PC-3 (cell line): ENCODE measurements around the gene FZD4. TPM values are rescaled to one million over a fixed set of nuclear protein-coding genes. Genes with fewer than 3 reads are reported as not detected.
"Not testable (repeated sequence)": the region's sequence is repeated elsewhere in the genome, so short reads cannot be mapped to it uniquely, and the experiment has no call there.

Source experiments
- ATAC-seq: fragments of 200-7000 bp; cut with Tn5 transposase; 2 replicates; pipeline ENCODE4 v1.9.1; 2020; ENCODE audit warnings: mild to moderate bottlenecking, moderate library complexity
- BruUV-seq: library from RNA; stranded (reverse); fragments of 400-500 nt; replicated peaks from 2 replicates; lab custom pipeline; 2021; lab: Mats Ljungman, UMichigan
- CTCF ChIA-PET: fragments of 300-600 bp; sonication (Branson Sonifier 250); formaldehyde crosslinking; loops from one replicate; lab custom pipeline; 2022; ENCODE audit warnings: antibody characterized with exemption; lab: Charles Lee
- POLR2A ChIA-PET: fragments of 300-600 bp; sonication (Branson Sonifier 250); formaldehyde crosslinking; loops from one replicate; lab custom pipeline; 2022; ENCODE audit warnings: antibody characterized with exemption; ENCODE audit not compliant: unreplicated experiment; lab: Charles Lee
- DNase-seq: peaks from one replicate; pipeline ENCODE4 v3.0.0-alpha.2; 2015
- H2AFZ ChIP-seq: fragments of 300-600 bp; sonication (generic); 2 replicates; pipeline ENCODE4 v1.6.0; 2016; ENCODE audit warnings: antibody characterized with exemption, low read length
- H3F3A ChIP-seq: fragments of 300-600 bp; sonication (generic); one replicate; pipeline ENCODE4 v1.6.0; 2017; ENCODE audit warnings: antibody characterized with exemption, low read length, control low read depth, mild to moderate bottlenecking; ENCODE audit not compliant: unreplicated experiment
- H3K27ac ChIP-seq: fragments of 300-600 bp; sonication (generic); 2 replicates; pipeline ENCODE4 v1.5.1; 2016; ENCODE audit warnings: mild to moderate bottlenecking, low read length
- H3K27me3 ChIP-seq: fragments of 300-600 bp; sonication (generic); 2 replicates; pipeline ENCODE4 v1.6.1; 2016; ENCODE audit warnings: low read length, mixed read lengths
- H3K36me3 ChIP-seq: fragments of 300-600 bp; sonication (generic); 2 replicates; pipeline ENCODE4 v1.6.1; 2016; ENCODE audit warnings: low read depth, mixed run types, low read length, mixed read lengths
- H3K4me1 ChIP-seq: fragments of 300-600 bp; sonication (generic); 2 replicates; pipeline ENCODE4 v1.5.1; 2016; ENCODE audit warnings: low read length; ENCODE audit not compliant: insufficient read depth
- H3K4me2 ChIP-seq: fragments of 300-600 bp; sonication (generic); 2 replicates; pipeline ENCODE4 v1.6.0; 2016; ENCODE audit warnings: low read length
- H3K4me3 ChIP-seq: fragments of 300-600 bp; sonication (generic); 2 replicates; pipeline ENCODE4 v1.5.1; 2016; ENCODE audit warnings: mild to moderate bottlenecking, low read length, mixed read lengths
- H3K79me2 ChIP-seq: fragments of 300-600 bp; sonication (generic); 2 replicates; pipeline ENCODE4 v1.6.1; 2017; ENCODE audit warnings: low read length, mixed read lengths
- H3K9ac ChIP-seq: fragments of 300-600 bp; sonication (generic); 2 replicates; pipeline ENCODE4 v1.6.0; 2016; ENCODE audit warnings: mild to moderate bottlenecking, low read length
- H3K9me2 ChIP-seq: fragments of 300-600 bp; sonication (generic); replicated peaks from 2 replicates; pipeline ENCODE4 v1.6.1; 2016; ENCODE audit warnings: mixed run types, low read length, mixed read lengths
- H3K9me3 ChIP-seq: fragments of 300-600 bp; sonication (generic); 2 replicates; pipeline ENCODE4 v1.6.1; 2016; ENCODE audit warnings: low read length, mixed read lengths
- H4K20me1 ChIP-seq: fragments of 300-600 bp; sonication (generic); 2 replicates; pipeline ENCODE4 v1.6.1; 2016; ENCODE audit warnings: low read length, mixed read lengths
- EZH2 ChIP-seq: fragments of 300-600 bp; sonication (generic); IDR thresholded peaks from one replicate; pipeline ENCODE4 v1.6.1; 2017; ENCODE audit warnings: antibody characterized with exemption, mild to moderate bottlenecking, low read length; ENCODE audit not compliant: unreplicated experiment
- EZH2phosphoT487 ChIP-seq: fragments of 300-600 bp; sonication (generic); IDR thresholded peaks from 2 replicates; pipeline ENCODE4 v1.6.1; 2018; ENCODE audit warnings: mild to moderate bottlenecking, antibody characterized with exemption, low read length, borderline replicate concordance
- intact Hi-C: fragments of 100-400 bp; cut with micrococcal nuclease; formaldehyde crosslinking; loops from 2 replicates; pipeline ENCODE4 v1.9.0; 2023
- total RNA-seq: library from RNA; depleted of rRNA; stranded (reverse); fragments of >200 nt; gene quantifications from 2 replicates; pipeline ENCODE4 v1.2.3, GENCODE V29; 2014
- TF ChIP-seq, protein P1 (sequence below): fragments of 300-600 bp; sonication (generic); conservative IDR thresholded peaks from 2 replicates; pipeline ENCODE4 v1.5.1; 2017; ENCODE audit warnings: antibody characterized with exemption, low read depth, mild to moderate bottlenecking, low read length

The FZD4 gene
- total RNA-seq, 1 experiment from 2014 or later = 17.7 TPM

DNA sequence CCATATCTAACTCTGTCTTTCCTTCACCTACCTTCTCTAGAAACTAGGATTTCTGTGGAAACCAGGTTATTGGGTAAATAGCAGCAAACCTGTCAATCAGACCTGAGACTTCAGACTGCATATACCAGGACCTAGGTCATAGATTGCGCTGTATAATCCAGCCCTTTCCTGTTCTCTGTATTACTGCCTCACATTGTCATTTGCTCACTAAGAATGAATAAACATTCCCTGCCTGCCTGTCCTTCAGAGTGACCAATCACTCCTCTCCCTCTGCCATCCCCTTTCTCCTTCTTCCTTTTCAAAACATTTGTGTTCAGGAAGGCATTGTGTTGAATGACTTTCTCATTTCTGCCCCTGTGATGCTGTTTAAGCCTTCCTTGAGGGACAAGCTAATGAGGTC is 14.1 kb upstream of the FZD4 start:
- ATAC-seq (no peak), DNase-seq (no peak)
- H3K9me3 ChIP-seq = peaks cover 4% of the 10 kb centered on the region; the same call in 1 of the 2 replicates
- no peaks in the 10 kb centered on the region for H3K27me3 ChIP-seq
- H3K27ac ChIP-seq = no peak overlapping the region
- H3K36me3 ChIP-seq = peaks cover 3% of the 10 kb centered on the region; the same call in 1 of the 2 replicates
- H3K4me3 ChIP-seq = no peak overlapping the region
- H3K4me2 ChIP-seq = no peak overlapping the region
- intact Hi-C loops = no loop called here
- H3K9me2 ChIP-seq = no peaks in the 10 kb centered on the region
- no peak overlapping the region for H3K9ac ChIP-seq
- H3K79me2 ChIP-seq = no peaks in the 10 kb centered on the region
- CTCF ChIA-PET = no interaction called here
- TF ChIP-seq, protein P1, sequence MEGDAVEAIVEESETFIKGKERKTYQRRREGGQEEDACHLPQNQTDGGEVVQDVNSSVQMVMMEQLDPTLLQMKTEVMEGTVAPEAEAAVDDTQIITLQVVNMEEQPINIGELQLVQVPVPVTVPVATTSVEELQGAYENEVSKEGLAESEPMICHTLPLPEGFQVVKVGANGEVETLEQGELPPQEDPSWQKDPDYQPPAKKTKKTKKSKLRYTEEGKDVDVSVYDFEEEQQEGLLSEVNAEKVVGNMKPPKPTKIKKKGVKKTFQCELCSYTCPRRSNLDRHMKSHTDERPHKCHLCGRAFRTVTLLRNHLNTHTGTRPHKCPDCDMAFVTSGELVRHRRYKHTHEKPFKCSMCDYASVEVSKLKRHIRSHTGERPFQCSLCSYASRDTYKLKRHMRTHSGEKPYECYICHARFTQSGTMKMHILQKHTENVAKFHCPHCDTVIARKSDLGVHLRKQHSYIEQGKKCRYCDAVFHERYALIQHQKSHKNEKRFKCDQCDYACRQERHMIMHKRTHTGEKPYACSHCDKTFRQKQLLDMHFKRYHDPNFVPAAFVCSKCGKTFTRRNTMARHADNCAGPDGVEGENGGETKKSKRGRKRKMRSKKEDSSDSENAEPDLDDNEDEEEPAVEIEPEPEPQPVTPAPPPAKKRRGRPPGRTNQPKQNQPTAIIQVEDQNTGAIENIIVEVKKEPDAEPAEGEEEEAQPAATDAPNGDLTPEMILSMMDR = no peak
- TF ChIP-seq EZH2phosphoT487 (no peak), EZH2 (no peak)
- no peaks in the 10 kb centered on the region for H3K4me1 ChIP-seq
- BruUV-seq = no TSS peak
- H4K20me1 ChIP-seq = no peaks in the 10 kb centered on the region
- H3F3A ChIP-seq = no peaks in the 10 kb centered on the region
- POLR2A ChIA-PET = no interaction called here
- H2AFZ ChIP-seq = no peak overlapping the region

DNA sequence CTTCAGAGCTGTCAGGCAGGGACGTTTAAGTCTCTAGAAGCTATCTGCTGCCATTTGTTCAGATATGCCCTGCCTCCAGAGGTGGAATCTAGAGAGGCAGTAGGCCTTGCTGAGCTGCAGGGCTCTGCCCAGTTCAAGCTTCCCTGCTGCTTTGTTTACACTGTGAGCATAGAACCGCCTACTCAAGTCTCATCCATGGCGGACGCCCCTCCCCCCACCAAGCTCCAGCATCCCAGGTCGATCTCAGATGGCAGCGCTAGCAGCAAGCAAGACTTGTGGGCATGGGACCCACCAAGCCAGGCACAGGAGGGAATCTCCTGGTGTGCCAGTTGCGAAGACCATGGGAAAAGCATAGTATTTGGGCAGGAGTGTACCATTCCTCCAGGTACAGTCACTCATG is 12.4 kb upstream of the FZD4 start:
- H4K20me1 ChIP-seq, ATAC-seq, DNase-seq, BruUV-seq, H3K4me3 ChIP-seq, CTCF ChIA-PET, H3K9me2 ChIP-seq, H3K27ac ChIP-seq, H2AFZ ChIP-seq, H3K9me3 ChIP-seq, H3K36me3 ChIP-seq, H3K9ac ChIP-seq, H3K27me3 ChIP-seq, intact Hi-C loops, H3K4me2 ChIP-seq, H3F3A ChIP-seq, H3K79me2 ChIP-seq, H3K4me1 ChIP-seq: not testable (repeated sequence)
- POLR2A ChIA-PET = interaction anchor here (0.6 kb wide), 1 partner anchor 12 kb away, joined by 4 read pairs; the partner anchor contains the start of gene FZD4

DNA sequence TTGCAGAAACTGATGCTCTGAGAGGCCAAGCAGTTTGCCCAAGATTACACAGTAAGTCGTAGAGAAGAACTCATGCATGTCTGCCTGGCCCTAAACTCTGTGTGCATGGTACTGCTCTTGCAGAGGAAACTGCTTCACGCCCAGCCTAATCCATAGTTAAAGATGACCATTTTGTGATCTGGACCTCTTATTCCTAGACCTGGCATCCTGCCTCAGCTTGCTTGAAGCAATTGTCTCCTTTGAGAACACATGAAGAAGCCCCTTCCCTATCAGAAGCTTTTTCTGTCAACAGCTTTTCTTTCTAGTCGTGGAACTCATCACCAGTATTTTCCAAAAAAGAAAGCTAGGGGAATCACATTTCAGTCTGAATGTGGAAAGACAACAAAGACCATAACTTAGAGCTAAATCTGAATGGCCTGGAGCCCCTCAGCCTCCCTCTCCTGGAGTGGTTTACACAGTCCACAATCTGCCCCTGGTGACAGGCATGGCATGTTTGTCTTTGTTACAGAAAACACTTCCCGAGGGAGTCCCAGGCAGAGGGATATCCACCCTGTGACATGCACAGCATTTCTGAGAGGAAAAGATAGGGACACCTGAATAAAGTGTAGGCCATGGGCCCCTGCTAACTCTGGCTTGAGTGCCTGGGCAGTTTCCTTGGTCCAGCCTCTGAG is 2.9 kb upstream of the FZD4 start:
- no TSS peak for BruUV-seq

More for the DNA sequence above, 2.9 kb upstream of the FZD4 start:
- no peaks in the 10 kb centered on the region for H3K9me2 ChIP-seq
- intact Hi-C loops = loop anchor here (5.0 kb wide), 2 partner anchors 79 to 324 kb away; partner anchors contain the start of gene TMEM135
- H3K79me2 ChIP-seq = peaks cover 19% of the 10 kb centered on the region
- DNase-seq = no peak
- no peak for ATAC-seq
- CTCF ChIA-PET = no interaction called here
- TF ChIP-seq, protein P1 = no peak
- TF ChIP-seq EZH2phosphoT487 = no peak
- TF ChIP-seq EZH2 = no peak
- H3K4me2 ChIP-seq = no peak overlapping the region
- no peak overlapping the region for H3K9ac ChIP-seq
- no peak overlapping the region for H3K4me3 ChIP-seq
- H3K4me1 ChIP-seq = peaks cover 20% of the 10 kb centered on the region
- H3K9me3 ChIP-seq = no peaks in the 10 kb centered on the region
- no peak overlapping the region for H3K27ac ChIP-seq
- no peaks in the 10 kb centered on the region for H3K36me3 ChIP-seq
- no peaks in the 10 kb centered on the region for H3K27me3 ChIP-seq
- H2AFZ ChIP-seq = no peak overlapping the region
- H4K20me1 ChIP-seq = no peaks in the 10 kb centered on the region; the same call in 1 of the 2 replicates
- H3F3A ChIP-seq = no peaks in the 10 kb centered on the region
- POLR2A ChIA-PET = interaction anchor here (0.7 kb wide), 1 partner anchor 31 kb away, joined by 4 read pairs; no protein-coding TSS in a partner anchor
